GM12891 (cell line): Measurements from ENCODE around the gene KCNJ5.

Source experiments
- POLR2A ChIP-seq: IDR thresholded peaks from 2 replicates; pipeline ENCODE4 v1.6.1; 2011; ENCODE audit warnings: low read depth, low read length, control low read depth
- POLR2AphosphoS5 ChIP-seq: IDR thresholded peaks from 2 replicates; pipeline ENCODE4 v1.6.1; 2011; ENCODE audit warnings: low read depth, low read length, control low read depth
- POU2F2 ChIP-seq: IDR thresholded peaks from 2 replicates; pipeline ENCODE4 v1.6.1; 2011; ENCODE audit warnings: low read depth, mild to moderate bottlenecking, control low read depth, low read length, moderate library complexity
- SPI1 ChIP-seq: IDR thresholded peaks from 2 replicates; pipeline ENCODE4 v1.6.1; 2011; ENCODE audit warnings: low read depth, low read length, control low read depth
- TAF1 ChIP-seq: IDR thresholded peaks from 2 replicates; pipeline ENCODE4 v1.6.1; 2011; ENCODE audit warnings: low read depth, low read length, control low read depth

- TF ChIP-seq POLR2A (no peak), POLR2AphosphoS5 (no peak), TAF1 (no peak), SPI1 (no peak), POU2F2 (no peak)
Measured at GRCh38 chr11:128903248-128904061, 12.3 kb downstream of the KCNJ5 start.
